Measurements from ENCODE around the gene IL18. TPM values are rescaled to one million over a fixed set of nuclear protein-coding genes. Genes with fewer than 3 reads are reported as not detected.

IL18 gene
- total and polyA plus RNA-seq, 2 experiments from 2014 or later: 0.28 to 1.7 TPM

DNA sequence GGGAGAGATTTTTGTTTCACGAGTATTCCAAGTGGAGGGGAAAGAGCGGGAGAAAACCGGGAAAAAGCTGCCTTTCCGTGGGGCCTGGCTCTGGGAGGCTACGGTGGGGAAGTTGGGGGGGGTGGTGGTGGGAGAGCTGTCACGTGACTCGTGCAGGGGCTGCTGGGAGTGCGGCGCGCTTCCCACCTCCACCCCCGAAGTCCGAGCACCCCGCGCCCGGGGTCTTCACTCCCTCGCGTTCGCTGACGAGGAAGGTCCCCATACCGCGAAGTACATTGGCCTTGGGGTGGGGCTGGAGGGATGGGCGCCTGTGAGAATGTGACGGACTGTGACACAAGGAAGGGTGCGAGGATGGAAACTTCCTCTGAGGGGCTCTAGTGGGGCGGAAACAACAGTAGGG, 3.3 kb upstream of the IL18 start, which contains the start of gene TEX12 (continued):
- TF ChIP-seq, protein P1, sequence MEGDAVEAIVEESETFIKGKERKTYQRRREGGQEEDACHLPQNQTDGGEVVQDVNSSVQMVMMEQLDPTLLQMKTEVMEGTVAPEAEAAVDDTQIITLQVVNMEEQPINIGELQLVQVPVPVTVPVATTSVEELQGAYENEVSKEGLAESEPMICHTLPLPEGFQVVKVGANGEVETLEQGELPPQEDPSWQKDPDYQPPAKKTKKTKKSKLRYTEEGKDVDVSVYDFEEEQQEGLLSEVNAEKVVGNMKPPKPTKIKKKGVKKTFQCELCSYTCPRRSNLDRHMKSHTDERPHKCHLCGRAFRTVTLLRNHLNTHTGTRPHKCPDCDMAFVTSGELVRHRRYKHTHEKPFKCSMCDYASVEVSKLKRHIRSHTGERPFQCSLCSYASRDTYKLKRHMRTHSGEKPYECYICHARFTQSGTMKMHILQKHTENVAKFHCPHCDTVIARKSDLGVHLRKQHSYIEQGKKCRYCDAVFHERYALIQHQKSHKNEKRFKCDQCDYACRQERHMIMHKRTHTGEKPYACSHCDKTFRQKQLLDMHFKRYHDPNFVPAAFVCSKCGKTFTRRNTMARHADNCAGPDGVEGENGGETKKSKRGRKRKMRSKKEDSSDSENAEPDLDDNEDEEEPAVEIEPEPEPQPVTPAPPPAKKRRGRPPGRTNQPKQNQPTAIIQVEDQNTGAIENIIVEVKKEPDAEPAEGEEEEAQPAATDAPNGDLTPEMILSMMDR (conservative IDR thresholded peaks at IDR 0.05; ENCODE audit: low read depth in 2 of 2): no peak
- TF ChIP-seq STAT1 (IDR thresholded peaks at IDR 0.05; ENCODE audit: unreplicated experiment): no peak
- TF ChIP-seq JUNB (IDR thresholded peaks at IDR 0.05; ENCODE audit: unreplicated experiment): no peak
- TF ChIP-seq ZNF114 (CRISPR knock-in tag; IDR thresholded peaks at IDR 0.05): no peak
- TF ChIP-seq POLR2AphosphoS5 (IDR thresholded peaks at IDR 0.05; ENCODE audit: low read depth): no peak
- TF ChIP-seq EZH2phosphoT487 (IDR thresholded peaks at IDR 0.05; ENCODE audit: unreplicated experiment): no peak
- TF ChIP-seq, protein P2, sequence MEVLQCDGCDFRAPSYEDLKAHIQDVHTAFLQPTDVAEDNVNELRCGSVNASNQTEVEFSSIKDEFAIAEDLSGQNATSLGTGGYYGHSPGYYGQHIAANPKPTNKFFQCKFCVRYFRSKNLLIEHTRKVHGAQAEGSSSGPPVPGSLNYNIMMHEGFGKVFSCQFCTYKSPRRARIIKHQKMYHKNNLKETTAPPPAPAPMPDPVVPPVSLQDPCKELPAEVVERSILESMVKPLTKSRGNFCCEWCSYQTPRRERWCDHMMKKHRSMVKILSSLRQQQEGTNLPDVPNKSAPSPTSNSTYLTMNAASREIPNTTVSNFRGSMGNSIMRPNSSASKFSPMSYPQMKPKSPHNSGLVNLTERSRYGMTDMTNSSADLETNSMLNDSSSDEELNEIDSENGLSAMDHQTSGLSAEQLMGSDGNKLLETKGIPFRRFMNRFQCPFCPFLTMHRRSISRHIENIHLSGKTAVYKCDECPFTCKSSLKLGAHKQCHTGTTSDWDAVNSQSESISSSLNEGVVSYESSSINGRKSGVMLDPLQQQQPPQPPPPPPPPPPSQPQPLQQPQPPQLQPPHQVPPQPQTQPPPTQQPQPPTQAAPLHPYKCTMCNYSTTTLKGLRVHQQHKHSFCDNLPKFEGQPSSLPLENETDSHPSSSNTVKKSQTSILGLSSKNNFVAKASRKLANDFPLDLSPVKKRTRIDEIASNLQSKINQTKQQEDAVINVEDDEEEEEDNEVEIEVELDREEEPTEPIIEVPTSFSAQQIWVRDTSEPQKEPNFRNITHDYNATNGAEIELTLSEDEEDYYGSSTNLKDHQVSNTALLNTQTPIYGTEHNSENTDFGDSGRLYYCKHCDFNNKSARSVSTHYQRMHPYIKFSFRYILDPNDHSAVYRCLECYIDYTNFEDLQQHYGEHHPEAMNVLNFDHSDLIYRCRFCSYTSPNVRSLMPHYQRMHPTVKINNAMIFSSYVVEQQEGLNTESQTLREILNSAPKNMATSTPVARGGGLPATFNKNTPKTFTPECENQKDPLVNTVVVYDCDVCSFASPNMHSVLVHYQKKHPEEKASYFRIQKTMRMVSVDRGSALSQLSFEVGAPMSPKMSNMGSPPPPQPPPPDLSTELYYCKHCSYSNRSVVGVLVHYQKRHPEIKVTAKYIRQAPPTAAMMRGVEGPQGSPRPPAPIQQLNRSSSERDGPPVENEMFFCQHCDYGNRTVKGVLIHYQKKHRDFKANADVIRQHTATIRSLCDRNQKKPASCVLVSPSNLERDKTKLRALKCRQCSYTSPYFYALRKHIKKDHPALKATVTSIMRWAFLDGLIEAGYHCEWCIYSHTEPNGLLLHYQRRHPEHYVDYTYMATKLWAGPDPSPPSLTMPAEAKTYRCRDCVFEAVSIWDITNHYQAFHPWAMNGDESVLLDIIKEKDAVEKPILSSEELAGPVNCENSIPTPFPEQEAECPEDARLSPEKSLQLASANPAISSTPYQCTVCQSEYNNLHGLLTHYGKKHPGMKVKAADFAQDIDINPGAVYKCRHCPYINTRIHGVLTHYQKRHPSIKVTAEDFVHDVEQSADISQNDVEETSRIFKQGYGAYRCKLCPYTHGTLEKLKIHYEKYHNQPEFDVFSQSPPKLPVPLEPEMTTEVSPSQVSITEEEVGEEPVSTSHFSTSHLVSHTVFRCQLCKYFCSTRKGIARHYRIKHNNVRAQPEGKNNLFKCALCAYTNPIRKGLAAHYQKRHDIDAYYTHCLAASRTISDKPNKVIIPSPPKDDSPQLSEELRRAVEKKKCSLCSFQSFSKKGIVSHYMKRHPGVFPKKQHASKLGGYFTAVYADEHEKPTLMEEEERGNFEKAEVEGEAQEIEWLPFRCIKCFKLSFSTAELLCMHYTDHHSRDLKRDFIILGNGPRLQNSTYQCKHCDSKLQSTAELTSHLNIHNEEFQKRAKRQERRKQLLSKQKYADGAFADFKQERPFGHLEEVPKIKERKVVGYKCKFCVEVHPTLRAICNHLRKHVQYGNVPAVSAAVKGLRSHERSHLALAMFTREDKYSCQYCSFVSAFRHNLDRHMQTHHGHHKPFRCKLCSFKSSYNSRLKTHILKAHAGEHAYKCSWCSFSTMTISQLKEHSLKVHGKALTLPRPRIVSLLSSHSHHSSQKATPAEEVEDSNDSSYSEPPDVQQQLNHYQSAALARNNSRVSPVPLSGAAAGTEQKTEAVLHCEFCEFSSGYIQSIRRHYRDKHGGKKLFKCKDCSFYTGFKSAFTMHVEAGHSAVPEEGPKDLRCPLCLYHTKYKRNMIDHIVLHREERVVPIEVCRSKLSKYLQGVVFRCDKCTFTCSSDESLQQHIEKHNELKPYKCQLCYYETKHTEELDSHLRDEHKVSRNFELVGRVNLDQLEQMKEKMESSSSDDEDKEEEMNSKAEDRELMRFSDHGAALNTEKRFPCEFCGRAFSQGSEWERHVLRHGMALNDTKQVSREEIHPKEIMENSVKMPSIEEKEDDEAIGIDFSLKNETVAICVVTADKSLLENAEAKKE (CRISPR knock-in tag; IDR thresholded peaks at IDR 0.05): no peak

DNA sequence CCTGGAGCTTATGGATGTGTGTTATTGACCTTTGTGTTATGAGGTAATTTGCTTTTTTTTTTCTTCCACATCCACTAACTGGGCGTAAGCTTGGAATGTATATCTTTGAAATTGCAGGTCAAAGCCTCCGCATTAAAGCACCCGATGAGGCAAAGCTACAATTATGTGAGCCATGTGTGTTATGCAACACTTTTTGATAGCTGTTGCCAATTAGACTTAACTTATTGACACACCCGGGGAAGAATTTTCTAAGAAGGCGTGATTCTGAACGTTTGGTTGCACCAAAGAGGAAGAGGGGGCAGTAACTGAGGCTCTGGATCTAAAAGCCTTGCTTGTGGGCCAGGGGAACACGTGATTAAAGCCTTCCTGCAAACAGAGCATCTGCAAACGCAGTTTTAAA, 2.7 kb upstream of the IL18 start:
- no peak overlapping the region for H3K27ac Mint-ChIP-seq
- H3K27me3 Mint-ChIP-seq (ENCODE audit: insufficient read depth, low read depth, poor library complexity): peaks cover 7% of the 10 kb centered on the region
- Histone ChIP-seq H2AFZ (peak overlapping the region; percentile 94), H3K9me2 (ENCODE audit: insufficient read depth) (no peaks in the 10 kb centered on the region), H3K4me1 (ENCODE audit: insufficient read depth) (no peaks in the 10 kb centered on the region), H3K4me2 (no peak overlapping the region), H3K27ac (ENCODE audit: low read depth) (0 out of 2 replicates have a peak overlapping the region, but pooled peaks have one; percentile 22), H3F3A (replicated peaks; ENCODE audit: low read depth) (no peaks in the 10 kb centered on the region), H3K36me3 (ENCODE audit: insufficient read depth) (no peaks in the 10 kb centered on the region), H4K20me1 (replicated peaks; ENCODE audit: insufficient read depth) (no peaks in the 10 kb centered on the region), H3K27me3 (ENCODE audit: insufficient read depth) (no peaks in the 10 kb centered on the region), H3K79me2 (replicated peaks; ENCODE audit: insufficient read depth) (no peaks in the 10 kb centered on the region), H3K4me3 (no peak overlapping the region)
- H3K9me3 Mint-ChIP-seq: no peaks in the 10 kb centered on the region
- no peak for ATAC-seq
- no peak for TF ChIP-seq EZH2 (IDR thresholded peaks at IDR 0.05; ENCODE audit: low read depth, unreplicated experiment)
- H3K4me3 Mint-ChIP-seq: no peak overlapping the region
- H3K36me3 Mint-ChIP-seq (ENCODE audit: low read depth): no peaks in the 10 kb centered on the region
- no peak for DNase-seq (ENCODE audit: low spot score)
- peaks cover 7% of the 10 kb centered on the region for H3K4me1 Mint-ChIP-seq

All from GM23338 (cell line).